ENCODE results near the gene ZNF555.

GRCh38 chr19:2854849-2855248 is 13.6 kb downstream of the ZNF555 start:
- TF ChIP-seq, protein P1, sequence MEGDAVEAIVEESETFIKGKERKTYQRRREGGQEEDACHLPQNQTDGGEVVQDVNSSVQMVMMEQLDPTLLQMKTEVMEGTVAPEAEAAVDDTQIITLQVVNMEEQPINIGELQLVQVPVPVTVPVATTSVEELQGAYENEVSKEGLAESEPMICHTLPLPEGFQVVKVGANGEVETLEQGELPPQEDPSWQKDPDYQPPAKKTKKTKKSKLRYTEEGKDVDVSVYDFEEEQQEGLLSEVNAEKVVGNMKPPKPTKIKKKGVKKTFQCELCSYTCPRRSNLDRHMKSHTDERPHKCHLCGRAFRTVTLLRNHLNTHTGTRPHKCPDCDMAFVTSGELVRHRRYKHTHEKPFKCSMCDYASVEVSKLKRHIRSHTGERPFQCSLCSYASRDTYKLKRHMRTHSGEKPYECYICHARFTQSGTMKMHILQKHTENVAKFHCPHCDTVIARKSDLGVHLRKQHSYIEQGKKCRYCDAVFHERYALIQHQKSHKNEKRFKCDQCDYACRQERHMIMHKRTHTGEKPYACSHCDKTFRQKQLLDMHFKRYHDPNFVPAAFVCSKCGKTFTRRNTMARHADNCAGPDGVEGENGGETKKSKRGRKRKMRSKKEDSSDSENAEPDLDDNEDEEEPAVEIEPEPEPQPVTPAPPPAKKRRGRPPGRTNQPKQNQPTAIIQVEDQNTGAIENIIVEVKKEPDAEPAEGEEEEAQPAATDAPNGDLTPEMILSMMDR (IDR thresholded peaks at IDR 0.05) = no peak
- no peak for TF ChIP-seq EZH2phosphoT487 (IDR thresholded peaks at IDR 0.05)

Measured in neural progenitor cell (in vitro differentiated cells).